HG02870 (cell line): ENCODE results near the gene GIMAP2.
"Not testable (repeated sequence)": the region's sequence is repeated elsewhere in the genome, so short reads cannot be mapped to it uniquely, and the experiment has no call there.

Experiments used
- ATAC-seq: cut with Tn5 transposase; IDR thresholded peaks from one replicate; pipeline ENCODE4 v1.9.1; 2021; ENCODE audit warnings: mild to moderate bottlenecking, moderate library complexity; ENCODE audit not compliant: unreplicated experiment

GIMAP2 gene

DNA sequence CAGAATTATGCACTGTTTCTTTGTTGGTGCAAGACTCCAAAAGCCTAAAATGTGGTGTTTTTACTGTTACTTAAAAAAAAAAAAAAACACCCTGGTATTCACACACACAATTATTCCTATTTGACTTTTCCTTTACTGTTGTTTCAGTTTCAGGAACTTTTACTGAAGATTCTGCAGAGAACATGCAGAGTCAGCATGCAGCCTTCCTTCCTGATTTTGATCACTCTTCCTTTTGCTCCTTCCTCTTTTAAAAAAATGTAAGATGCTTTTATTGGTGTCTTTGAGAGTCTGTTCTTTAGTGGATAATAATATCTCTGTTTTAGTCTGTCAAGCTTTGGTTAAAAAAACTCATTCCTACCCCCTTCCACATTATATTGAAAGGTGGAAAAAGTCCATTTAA is 9.2 kb upstream of the GIMAP2 start:
- not testable (repeated sequence) for ATAC-seq

DNA sequence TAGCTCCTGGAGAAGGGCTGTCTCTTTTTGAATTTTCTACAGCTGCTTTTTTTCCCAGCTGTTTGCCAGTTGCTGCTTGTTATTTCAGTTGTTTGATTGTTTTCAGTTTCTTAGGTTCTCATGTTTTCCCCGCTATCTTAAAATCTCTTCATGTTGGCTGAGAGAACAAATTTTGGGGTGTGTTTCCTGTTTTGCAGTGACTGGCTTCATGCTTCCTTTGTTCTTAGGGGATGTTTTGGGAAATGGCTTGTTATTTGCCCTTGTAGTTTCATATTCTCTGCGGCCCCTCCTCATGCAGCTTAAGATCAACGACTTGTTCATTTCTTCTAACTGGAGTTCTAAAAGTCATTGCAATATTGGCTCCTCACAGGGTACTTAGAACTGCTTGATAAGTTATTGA is 8.7 kb upstream of the GIMAP2 start:
- not testable (repeated sequence) for ATAC-seq

DNA sequence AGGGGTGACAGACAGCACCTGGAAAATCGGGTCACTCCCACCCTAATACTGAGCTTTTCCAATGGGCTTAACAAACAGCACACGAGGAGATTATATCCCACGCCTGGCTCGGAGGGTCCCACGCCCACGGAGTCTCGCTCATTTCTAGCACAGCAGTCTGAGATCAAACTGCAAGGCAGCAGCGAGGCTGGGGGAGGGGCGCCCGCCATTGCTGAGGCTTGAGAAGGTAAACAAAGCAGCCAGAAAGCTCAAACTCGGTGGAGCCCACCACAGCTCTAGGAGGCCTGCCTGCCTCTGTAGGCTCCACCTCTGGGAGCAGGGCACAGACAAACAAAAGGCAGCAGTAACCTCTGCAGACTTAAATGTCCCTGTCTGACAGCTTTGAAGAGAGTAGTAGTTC is 6.9 kb upstream of the GIMAP2 start:
- not testable (repeated sequence) for ATAC-seq

DNA sequence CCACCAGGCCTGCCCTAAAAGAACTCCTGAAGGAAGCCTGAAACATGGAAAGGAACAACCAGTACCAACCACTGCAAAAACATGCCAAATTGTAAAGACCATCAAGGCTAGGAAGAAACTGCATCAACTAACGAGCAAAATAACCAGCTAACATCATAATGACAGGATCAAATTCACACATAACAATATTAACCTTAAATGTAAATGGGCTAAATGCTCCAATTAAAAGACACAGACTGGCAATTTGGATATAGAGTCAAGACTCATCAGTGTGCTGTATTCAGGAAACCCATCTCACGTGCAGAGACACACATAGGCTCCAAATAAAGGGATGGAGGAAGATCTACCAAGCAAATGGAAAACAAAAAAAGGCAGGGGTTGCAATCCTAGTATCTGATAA is 5.1 kb upstream of the GIMAP2 start:
- ATAC-seq = not testable (repeated sequence)

DNA sequence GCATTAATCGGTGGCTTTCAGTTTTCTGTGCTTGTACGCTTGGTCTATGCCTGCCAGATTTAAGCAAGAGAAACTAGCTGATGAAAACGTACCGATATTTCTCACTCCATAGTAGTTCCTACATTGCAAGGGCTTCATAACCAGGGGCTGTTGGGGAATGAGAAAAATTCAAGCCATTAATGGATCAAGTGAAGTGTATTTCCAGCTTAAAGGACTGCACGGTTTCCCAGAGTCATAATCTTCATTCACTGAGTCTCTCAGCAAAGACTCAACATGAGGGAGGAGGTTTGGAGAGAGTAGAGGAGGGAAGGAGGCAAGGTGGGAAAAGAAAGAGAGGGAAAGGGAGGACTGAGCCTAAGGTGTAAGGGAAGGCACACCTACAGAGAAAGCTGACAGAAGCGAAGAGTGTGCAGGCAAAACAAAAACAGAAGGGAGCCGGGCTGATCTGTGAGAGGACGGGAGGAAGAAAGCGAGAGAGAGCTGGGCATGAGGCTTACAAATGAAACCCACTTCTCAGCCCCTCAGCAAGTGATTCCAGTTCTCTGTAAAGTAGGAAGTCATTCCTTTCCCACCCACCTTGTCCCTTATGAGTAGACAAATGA is 625 bp downstream of the GIMAP2 start:
- no peak for ATAC-seq

DNA sequence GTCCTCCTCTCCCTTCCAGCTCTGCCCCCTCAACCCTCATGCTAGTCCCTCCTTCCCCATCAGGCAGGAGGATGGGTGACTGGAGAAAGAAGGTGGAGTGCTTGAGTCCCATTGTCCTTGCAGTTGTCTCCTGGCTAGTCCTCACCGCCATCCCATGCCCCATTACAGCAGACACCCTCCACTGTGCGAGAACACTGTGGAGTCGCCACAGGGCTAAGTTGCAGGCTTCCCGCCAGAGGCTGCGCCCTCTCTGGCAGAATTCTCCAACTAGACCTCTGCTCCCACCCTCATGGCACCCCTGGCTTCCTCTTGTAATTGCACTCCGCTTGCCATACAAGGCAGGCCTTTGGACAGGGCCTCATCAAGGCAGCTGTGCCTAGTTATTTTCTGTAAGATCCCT is 3.1 kb downstream of the GIMAP2 start:
- no peak for ATAC-seq

DNA sequence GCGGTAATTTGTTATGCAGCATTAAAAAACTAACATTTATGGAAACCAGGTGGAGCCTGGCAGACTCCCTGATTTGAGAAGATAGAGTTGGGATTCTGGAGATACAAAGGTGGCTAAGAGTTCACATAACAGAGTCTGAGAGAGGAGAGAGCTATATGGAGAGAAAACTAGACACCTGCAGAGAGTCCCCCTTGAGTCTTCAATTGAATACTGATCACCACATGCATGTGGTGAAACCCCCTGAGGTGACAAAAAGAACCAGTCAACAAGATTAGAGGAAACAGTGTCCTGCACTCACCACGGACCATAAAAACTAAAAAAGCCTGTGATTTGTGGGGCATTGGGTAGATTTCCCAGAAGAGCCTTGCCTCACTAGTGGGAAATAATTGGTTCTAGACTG is 10.1 kb downstream of the GIMAP2 start:
- ATAC-seq = no peak

DNA sequence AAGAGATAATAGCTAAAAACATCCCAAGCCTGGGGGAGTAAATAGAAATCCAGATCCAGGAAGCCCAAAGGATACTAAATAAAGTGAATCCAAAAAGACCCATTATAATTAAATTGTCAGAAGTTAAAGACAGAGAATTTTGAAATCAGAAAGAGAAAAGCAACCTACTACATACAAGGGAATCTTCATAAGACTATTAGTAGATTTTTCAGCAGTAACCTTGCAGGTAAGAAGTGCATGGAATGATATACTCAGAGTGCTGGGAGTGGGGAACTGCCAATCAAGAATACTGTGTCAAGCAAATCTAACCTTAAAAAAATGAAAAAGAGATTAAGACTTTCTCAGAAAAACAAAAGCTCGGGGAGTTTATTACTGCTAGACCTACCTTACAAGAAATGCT is 17.7 kb downstream of the GIMAP2 start:
- no peak for ATAC-seq

DNA sequence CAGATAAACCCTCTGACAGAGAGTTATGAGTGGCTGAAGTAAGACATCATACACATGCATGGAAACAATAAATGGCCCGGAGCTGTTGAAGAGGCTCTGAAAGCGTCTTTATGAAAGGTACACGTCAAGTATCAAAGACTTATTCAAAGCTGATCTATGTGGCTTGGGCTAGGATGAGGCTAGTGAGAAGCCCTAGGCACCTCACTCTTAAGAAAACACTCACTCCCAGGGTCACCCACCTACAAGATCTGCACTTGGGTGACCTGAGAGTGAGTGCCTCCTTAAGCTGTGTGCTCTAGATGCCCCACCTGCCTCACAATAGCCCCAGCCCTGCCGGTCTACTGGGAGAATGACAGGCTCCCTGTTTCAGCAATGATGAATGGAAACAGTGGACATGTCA is 29.8 kb downstream of the GIMAP2 start:
- no peak for ATAC-seq

DNA sequence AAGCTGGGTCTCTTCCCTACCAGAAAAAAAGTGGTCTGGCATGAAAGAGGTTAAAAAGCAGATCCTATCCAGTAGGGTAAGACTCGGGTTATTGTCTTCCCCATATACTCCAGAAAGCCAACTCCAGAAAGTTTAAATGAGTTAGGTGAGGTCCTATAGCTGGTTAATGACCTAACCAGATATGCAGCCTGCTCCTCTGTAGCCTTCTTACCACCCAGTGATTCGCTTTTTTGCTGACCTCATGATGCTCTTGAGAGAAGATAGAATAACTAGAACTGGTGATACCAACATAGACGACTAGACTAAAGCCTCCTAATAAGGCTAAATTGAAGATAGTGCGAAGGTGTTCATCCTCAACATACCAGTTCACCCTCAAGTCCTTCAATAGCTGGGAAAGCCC is 30.2 kb downstream of the GIMAP2 start:
- no peak for ATAC-seq

DNA sequence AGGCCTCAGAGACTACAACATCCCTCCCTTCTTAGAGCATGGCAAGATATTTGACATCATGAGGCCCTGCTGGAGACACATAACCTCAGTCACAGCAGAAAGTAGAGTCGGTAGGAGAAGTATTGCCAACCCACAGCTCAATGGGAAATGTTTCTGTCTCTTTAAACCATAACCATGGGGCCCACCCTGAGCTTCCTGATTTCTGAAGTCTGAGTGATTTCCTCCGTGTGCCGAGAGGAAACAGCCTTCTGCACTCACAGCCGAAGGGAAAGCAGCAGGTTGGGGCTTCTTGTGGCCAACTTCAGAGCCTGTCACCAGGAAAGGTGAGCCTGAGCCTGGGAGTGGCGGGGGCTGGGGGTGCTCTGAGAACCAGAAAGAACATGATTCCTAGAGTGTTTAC is 30.9 kb downstream of the GIMAP2 start, which contains the start of gene GIMAP1:
Gene GIMAP1 (plus strand): TSS at position 246 of the 400 bp plus-strand sequence. CDS start 2,435 bp downstream, outside the sequence.
- ATAC-seq = no peak

DNA sequence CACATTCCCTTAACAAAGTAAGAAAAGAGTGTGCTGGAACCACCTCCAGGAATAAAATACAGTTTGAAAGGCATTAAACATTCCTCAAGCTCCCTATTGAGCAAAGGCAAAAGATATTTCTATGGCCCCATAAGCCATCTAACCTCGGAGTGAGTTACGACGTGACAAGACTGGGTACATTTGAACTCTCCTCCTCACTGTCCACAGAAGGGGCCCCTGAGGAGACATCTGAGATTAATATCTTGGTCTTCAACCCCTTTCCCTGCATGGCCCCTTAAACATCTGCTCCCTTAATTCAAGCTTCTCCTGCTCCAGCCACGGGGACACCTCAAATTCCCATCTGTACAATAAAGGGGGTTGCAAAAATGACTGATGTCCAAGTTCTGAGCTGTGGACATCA is 31.4 kb downstream of the GIMAP2 start:
- ATAC-seq = no peak

DNA sequence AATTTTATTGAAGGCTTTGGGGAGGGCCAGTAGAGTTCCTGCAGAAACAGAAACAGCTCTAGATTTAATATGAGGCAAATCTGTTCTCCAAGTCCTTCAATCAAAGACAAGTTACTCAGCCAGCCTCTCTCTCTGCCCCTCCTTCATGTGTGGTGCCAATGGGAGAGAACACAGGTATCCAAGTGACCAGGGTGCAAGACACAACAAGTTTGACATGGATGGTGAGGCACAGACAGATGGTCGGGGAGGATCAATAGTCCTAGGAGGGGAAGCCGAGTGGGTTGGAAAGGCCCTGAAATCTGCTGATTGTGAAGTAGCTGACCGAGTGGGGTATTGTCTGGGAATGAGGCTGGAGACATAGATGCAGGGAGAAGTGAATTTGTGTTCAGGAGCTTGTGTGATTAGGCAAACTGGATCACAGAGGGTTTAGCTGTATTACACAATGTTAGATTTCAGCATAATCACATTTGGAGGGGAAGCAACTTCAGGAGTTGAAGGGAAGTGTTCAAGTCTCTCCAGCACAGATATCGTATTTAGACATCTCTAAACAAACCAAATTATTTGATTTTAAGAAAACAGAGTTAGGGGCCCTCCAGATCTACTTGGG is 32.4 kb downstream of the GIMAP2 start:
- no peak for ATAC-seq

DNA sequence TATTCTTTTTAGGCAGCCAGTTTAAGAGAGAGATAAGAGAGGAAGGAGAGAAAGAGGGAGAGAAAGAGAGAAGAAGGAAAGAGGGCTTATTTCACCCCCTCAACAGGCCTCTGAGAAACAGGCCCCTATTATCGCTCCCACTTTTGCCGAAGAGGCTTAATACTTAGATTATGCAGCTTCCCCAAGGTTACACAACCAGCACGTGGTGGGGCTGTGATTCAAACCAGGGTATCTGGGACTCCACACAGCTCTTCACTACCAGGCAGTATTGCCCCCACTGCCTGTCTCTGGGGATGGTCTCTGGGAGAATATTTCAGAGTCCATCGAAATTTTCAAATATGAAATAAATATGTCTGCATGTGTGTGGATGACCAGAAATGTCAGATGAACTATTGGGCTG is 33.9 kb downstream of the GIMAP2 start:
- ATAC-seq = no peak

DNA sequence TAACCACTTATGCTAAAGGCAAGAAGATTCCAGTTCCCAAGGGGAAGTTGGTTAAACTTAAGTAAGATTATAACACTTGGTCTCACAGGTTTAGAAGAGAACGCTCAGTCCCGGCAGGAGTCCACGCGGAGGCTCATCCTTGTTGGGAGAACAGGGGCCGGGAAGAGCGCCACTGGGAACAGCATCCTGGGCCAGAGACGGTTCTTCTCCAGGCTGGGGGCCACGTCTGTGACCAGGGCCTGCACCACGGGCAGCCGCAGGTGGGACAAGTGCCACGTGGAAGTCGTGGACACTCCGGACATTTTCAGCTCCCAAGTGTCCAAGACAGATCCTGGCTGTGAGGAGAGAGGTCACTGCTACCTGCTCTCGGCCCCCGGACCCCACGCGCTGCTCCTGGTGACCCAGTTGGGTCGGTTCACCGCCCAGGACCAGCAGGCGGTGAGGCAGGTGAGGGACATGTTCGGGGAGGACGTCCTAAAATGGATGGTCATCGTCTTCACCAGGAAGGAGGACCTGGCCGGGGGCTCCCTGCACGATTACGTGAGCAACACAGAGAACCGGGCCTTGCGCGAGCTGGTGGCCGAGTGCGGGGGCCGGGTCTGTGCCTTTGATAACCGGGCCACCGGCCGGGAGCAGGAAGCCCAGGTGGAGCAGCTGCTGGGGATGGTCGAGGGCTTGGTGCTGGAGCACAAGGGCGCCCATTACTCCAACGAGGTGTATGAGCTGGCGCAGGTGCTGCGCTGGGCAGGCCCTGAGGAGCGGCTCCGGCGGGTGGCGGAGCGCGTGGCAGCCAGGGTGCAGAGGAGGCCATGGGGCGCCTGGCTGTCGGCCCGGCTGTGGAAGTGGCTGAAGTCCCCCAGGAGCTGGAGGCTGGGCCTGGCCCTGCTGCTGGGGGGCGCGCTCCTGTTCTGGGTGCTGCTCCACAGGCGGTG is 34.7 kb downstream of the GIMAP2 start:
- ATAC-seq = no peak

DNA sequence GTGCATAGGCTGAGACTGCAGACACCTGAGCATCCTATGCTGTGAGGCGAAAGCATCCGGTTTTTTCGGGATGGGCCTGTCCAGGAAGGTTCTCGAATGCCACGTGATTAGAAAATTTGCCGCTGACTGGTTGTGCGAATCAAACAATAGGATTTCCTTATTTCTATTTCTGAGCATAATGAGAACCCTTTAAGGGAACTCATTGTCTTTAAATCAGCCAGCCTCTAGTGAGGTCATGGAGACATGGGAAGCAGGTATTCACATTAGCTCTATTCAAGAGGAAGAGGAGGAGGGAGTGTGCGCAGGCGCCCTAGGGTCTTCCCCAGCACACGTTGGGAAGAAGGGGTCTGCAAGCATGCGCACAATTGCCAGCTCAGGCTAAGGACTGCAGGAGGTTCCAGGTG is 36.5 kb downstream of the GIMAP2 start:
- ATAC-seq = no peak

DNA sequence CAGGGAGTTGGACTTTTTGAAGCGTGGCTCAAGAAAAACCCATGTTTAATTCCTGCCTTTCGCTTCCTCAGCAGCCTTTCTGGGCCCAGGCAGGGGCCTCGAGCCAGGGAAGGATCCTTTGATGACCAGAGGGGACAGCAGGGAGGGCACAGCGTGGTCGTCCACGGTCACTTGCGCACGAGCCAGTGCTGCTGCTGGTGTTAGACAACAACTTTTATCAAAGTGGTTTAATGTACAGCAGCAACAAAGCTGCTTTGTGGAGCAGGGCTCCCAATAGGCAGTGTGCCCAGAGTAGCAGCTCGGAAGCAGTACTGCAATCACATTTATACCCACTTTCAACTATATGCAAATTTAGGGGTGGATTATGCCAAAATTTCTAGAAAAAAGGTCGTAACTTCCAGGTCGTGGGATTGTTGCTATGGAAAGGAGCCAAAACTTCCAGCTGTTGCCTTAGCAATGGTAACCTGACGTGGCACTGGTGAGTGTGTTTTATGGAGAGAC is 37.0 kb downstream of the GIMAP2 start:
- no peak for ATAC-seq

DNA sequence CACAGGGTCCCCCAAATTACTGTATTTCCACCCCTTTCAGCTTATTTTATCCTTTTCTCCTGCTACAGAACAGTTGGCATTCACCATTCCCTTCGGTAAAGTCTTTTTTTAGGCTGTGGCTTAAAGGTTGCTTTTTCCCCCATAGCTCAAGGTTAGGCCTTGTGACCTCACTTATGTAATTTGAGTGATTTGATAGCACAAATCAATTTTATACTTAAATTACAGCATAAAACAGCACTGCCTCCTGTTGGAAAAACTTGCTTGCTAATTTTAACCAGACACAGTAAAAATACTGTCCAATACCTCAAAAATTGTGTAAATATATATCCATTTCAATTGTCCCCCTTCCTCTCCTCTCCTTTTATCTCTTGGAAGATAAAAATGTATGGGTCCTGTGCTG is 38.0 kb downstream of the GIMAP2 start:
- ATAC-seq = no peak

DNA sequence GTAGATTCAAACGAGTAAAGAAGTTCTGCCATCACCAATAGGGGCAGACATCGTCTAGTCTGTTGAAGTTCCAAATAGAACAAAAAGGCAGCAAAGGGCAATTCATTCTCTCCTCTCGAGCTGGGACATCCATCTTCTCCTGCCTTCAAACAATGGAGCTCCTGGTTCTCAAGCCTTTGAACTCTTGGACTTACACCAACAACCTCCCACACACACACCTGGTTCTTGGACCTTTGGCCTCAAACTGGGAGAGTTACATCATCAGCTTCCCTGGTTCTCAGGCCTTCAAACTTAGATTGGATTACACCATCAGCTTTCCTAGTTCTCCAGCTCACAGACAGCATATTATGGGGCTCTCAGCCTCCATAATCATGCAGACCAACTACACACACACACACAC is 41.9 kb downstream of the GIMAP2 start:
- no peak for ATAC-seq

DNA sequence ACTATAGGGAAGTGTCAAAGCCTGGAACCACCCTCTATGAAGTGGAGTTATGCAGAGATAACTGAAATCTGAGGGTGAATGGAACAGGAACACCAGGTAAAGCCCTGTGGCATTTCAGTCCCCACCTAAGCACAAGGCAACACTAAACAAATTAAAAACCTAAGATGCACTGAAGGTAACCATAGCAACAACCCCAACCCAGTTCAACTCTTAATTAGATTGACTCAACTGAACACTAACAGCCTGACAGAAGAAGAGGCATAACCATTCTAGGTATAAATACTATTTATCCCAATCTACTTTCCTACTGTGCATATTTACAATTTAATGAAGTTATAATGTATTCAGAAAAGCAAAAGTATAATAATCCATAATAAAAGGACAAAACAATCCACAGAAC is 42.5 kb downstream of the GIMAP2 start:
- ATAC-seq = no peak

DNA sequence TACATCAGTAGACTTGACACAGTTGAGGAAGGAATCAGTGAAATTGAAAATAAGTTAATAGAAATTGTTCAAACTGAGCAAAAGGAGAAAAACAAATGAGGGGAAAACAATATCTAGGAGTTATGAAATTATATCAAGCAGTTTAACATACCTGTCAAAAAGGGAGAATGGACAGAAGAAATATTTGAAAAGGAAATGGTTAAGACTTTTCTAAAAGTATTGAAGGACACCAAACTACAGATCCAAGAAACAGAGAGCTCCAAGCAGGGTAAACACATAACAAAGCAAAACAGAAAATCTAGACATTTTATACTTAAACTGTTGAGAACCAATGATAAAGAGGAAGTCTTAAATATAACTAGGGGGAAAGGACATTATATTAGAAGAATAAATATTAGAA is 43.1 kb downstream of the GIMAP2 start:
- no peak for ATAC-seq

DNA sequence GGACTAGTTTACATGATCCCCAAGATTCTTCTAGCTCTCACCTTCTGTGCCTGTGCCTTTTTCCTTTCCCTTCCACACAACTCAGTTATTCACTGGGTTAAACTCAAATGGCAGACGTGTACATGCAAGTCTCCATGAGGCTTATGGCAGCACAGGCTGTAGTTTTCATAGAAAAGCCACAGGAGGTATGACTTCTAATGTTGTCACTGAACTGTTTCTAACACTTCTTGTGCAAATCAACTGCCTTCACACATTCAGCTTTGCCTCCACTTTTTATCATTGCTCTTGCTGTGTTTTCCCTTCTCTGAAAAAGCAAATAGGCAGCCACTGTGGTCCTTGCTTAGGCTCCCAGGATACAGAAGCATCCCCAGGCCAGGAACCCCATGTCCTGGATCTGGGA is 46.4 kb downstream of the GIMAP2 start:
- ATAC-seq = no peak
